PC-3 (cell line): Measurements from ENCODE around the gene ATG101. TPM values are rescaled to one million over a fixed set of nuclear protein-coding genes. Genes with fewer than 3 reads are reported as not detected.

Experiments
- ATAC-seq: fragments of 200-7000 bp; cut with Tn5 transposase; 2 replicates; pipeline ENCODE4 v1.9.1; 2020; ENCODE audit warnings: mild to moderate bottlenecking, moderate library complexity
- BruUV-seq: library from RNA; stranded (reverse); fragments of 400-500 nt; replicated peaks from 2 replicates; lab custom pipeline; 2021; lab: Mats Ljungman, UMichigan
- CTCF ChIA-PET: fragments of 300-600 bp; sonication (Branson Sonifier 250); formaldehyde crosslinking; loops from one replicate; lab custom pipeline; 2022; ENCODE audit warnings: antibody characterized with exemption; lab: Charles Lee
- POLR2A ChIA-PET: fragments of 300-600 bp; sonication (Branson Sonifier 250); formaldehyde crosslinking; loops from one replicate; lab custom pipeline; 2022; ENCODE audit warnings: antibody characterized with exemption; ENCODE audit not compliant: unreplicated experiment; lab: Charles Lee
- DNase-seq: peaks from one replicate; pipeline ENCODE4 v3.0.0-alpha.2; 2015
- H2AFZ ChIP-seq: fragments of 300-600 bp; sonication (generic); 2 replicates; pipeline ENCODE4 v1.6.0; 2016; ENCODE audit warnings: antibody characterized with exemption, low read length
- H3F3A ChIP-seq: fragments of 300-600 bp; sonication (generic); one replicate; pipeline ENCODE4 v1.6.0; 2017; ENCODE audit warnings: antibody characterized with exemption, low read length, control low read depth, mild to moderate bottlenecking; ENCODE audit not compliant: unreplicated experiment
- H3K27ac ChIP-seq: fragments of 300-600 bp; sonication (generic); 2 replicates; pipeline ENCODE4 v1.5.1; 2016; ENCODE audit warnings: mild to moderate bottlenecking, low read length
- H3K27me3 ChIP-seq: fragments of 300-600 bp; sonication (generic); 2 replicates; pipeline ENCODE4 v1.6.1; 2016; ENCODE audit warnings: low read length, mixed read lengths
- H3K36me3 ChIP-seq: fragments of 300-600 bp; sonication (generic); 2 replicates; pipeline ENCODE4 v1.6.1; 2016; ENCODE audit warnings: low read depth, mixed run types, low read length, mixed read lengths
- H3K4me1 ChIP-seq: fragments of 300-600 bp; sonication (generic); 2 replicates; pipeline ENCODE4 v1.5.1; 2016; ENCODE audit warnings: low read length; ENCODE audit not compliant: insufficient read depth
- H3K4me2 ChIP-seq: fragments of 300-600 bp; sonication (generic); 2 replicates; pipeline ENCODE4 v1.6.0; 2016; ENCODE audit warnings: low read length
- H3K4me3 ChIP-seq: fragments of 300-600 bp; sonication (generic); 2 replicates; pipeline ENCODE4 v1.5.1; 2016; ENCODE audit warnings: mild to moderate bottlenecking, low read length, mixed read lengths
- H3K79me2 ChIP-seq: fragments of 300-600 bp; sonication (generic); 2 replicates; pipeline ENCODE4 v1.6.1; 2017; ENCODE audit warnings: low read length, mixed read lengths
- H3K9ac ChIP-seq: fragments of 300-600 bp; sonication (generic); 2 replicates; pipeline ENCODE4 v1.6.0; 2016; ENCODE audit warnings: mild to moderate bottlenecking, low read length
- H3K9me2 ChIP-seq: fragments of 300-600 bp; sonication (generic); replicated peaks from 2 replicates; pipeline ENCODE4 v1.6.1; 2016; ENCODE audit warnings: mixed run types, low read length, mixed read lengths
- H3K9me3 ChIP-seq: fragments of 300-600 bp; sonication (generic); 2 replicates; pipeline ENCODE4 v1.6.1; 2016; ENCODE audit warnings: low read length, mixed read lengths
- H4K20me1 ChIP-seq: fragments of 300-600 bp; sonication (generic); 2 replicates; pipeline ENCODE4 v1.6.1; 2016; ENCODE audit warnings: low read length, mixed read lengths
- EZH2 ChIP-seq: fragments of 300-600 bp; sonication (generic); IDR thresholded peaks from one replicate; pipeline ENCODE4 v1.6.1; 2017; ENCODE audit warnings: antibody characterized with exemption, mild to moderate bottlenecking, low read length; ENCODE audit not compliant: unreplicated experiment
- EZH2phosphoT487 ChIP-seq: fragments of 300-600 bp; sonication (generic); IDR thresholded peaks from 2 replicates; pipeline ENCODE4 v1.6.1; 2018; ENCODE audit warnings: mild to moderate bottlenecking, antibody characterized with exemption, low read length, borderline replicate concordance
- intact Hi-C: fragments of 100-400 bp; cut with micrococcal nuclease; formaldehyde crosslinking; loops from 2 replicates; pipeline ENCODE4 v1.9.0; 2023
- total RNA-seq: library from RNA; depleted of rRNA; stranded (reverse); fragments of >200 nt; gene quantifications from 2 replicates; pipeline ENCODE4 v1.2.3, GENCODE V29; 2014
- TF ChIP-seq, protein P1 (sequence below): fragments of 300-600 bp; sonication (generic); conservative IDR thresholded peaks from 2 replicates; pipeline ENCODE4 v1.5.1; 2017; ENCODE audit warnings: antibody characterized with exemption, low read depth, mild to moderate bottlenecking, low read length

Gene ATG101
- total RNA-seq, 1 experiment from 2014 or later, result 110 TPM

DNA sequence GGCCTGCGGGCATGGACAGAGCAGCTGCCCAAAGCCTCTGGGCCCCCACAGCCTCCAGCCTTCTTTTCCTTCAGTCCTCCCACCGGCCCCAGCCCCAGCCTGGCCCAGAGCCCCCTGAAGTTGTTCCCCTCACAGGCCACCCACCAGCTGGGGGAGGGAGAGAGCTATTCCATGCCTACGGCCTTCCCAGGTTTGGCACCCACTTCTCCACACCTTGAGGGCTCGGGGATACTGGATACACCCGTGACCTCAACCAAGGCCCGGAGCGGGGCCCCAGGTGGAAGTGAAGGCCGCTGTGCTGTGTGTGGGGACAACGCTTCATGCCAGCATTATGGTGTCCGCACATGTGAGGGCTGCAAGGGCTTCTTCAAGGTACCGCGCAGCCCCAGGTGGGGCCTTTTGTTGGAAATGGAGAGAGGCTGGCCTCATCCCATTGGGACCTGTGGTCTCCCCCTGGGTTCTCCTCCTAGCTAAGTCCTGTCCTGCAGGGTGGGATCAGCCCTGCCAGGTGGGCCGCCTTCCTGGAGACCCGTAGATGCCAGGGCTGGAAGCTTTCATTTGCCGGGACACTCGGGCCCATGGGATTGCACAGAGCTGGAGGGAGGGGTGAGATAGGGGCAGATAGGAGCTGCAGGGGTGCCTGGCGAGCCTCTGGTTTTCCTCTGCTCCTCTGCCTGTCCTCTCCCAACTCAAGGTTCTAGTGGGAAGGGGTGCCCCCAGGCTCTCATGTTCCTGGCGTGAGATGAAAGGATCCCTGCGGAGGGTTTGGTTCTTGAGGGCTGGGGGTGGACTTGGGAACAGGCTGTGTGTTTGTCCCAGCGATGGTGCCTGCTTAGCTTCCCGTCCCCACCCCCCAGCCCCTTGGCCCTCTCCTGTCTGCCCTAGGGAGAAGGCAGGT is 14.7 kb upstream of the ATG101 start:
- no peak overlapping the region for H3K9ac ChIP-seq
- TF ChIP-seq, protein P1, sequence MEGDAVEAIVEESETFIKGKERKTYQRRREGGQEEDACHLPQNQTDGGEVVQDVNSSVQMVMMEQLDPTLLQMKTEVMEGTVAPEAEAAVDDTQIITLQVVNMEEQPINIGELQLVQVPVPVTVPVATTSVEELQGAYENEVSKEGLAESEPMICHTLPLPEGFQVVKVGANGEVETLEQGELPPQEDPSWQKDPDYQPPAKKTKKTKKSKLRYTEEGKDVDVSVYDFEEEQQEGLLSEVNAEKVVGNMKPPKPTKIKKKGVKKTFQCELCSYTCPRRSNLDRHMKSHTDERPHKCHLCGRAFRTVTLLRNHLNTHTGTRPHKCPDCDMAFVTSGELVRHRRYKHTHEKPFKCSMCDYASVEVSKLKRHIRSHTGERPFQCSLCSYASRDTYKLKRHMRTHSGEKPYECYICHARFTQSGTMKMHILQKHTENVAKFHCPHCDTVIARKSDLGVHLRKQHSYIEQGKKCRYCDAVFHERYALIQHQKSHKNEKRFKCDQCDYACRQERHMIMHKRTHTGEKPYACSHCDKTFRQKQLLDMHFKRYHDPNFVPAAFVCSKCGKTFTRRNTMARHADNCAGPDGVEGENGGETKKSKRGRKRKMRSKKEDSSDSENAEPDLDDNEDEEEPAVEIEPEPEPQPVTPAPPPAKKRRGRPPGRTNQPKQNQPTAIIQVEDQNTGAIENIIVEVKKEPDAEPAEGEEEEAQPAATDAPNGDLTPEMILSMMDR, result no peak
- TF ChIP-seq EZH2phosphoT487 (no peak), EZH2 (no peak)
- no peak overlapping the region for H2AFZ ChIP-seq
- CTCF ChIA-PET, result interaction anchor here (0.5 kb wide), 1 partner anchor 14 kb away, joined by 4 read pairs; no protein-coding TSS in a partner anchor
- peaks cover 23% of the 10 kb centered on the region; the same call in 1 of the 2 replicates for H3K79me2 ChIP-seq
- no peaks in the 10 kb centered on the region for H3F3A ChIP-seq
- H3K4me2 ChIP-seq, result no peak overlapping the region
- POLR2A ChIA-PET, result no interaction called here
- H3K27me3 ChIP-seq, result no peaks in the 10 kb centered on the region
- no peak overlapping the region for H3K4me3 ChIP-seq
- peaks cover 18% of the 10 kb centered on the region for H3K4me1 ChIP-seq
- H3K36me3 ChIP-seq, result peaks cover 19% of the 10 kb centered on the region; the same call in 1 of the 2 replicates
- peaks cover 44% of the 10 kb centered on the region for H4K20me1 ChIP-seq
- ATAC-seq, result no peak
- no peaks in the 10 kb centered on the region for H3K9me2 ChIP-seq
- DNase-seq, result no peak
- no peaks in the 10 kb centered on the region for H3K9me3 ChIP-seq
- intact Hi-C loops, result no loop called here
- no peak overlapping the region for H3K27ac ChIP-seq
- BruUV-seq, result no TSS peak

- no peaks in the 10 kb centered on the region for H3K9me2 ChIP-seq
- no peak overlapping the region for H3K4me2 ChIP-seq
- H2AFZ ChIP-seq, result no peak overlapping the region
- no peaks in the 10 kb centered on the region for H3K9me3 ChIP-seq
- ATAC-seq, result no peak
- no peak overlapping the region for H3K27ac ChIP-seq
- no peak overlapping the region for H3K4me3 ChIP-seq
- ChIA-PET CTCF (interaction anchor here (0.6 kb wide), 1 partner anchor 30 kb away, joined by 7 read pairs; no protein-coding TSS in a partner anchor), POLR2A (no interaction called here)
- no peak for DNase-seq
- peaks cover 44% of the 10 kb centered on the region for H4K20me1 ChIP-seq
- H3K27me3 ChIP-seq, result no peaks in the 10 kb centered on the region
- peaks cover 19% of the 10 kb centered on the region; the same call in 1 of the 2 replicates for H3K36me3 ChIP-seq
- no peak overlapping the region for H3K9ac ChIP-seq
- H3K4me1 ChIP-seq, result peaks cover 12% of the 10 kb centered on the region; the same call in 1 of the 2 replicates
- no peaks in the 10 kb centered on the region for H3F3A ChIP-seq
- intact Hi-C loops, result no loop called here
- BruUV-seq, result no TSS peak
- TF ChIP-seq EZH2 (no peak), EZH2phosphoT487 (no peak)
- TF ChIP-seq, protein P1, result no peak
- H3K79me2 ChIP-seq, result peaks cover 23% of the 10 kb centered on the region; the same call in 1 of the 2 replicates
These were observed 13.8 kb upstream of the ATG101 start for GRCh38 chr12:52055731-52056711.
